ENCODE data around the gene MRPL33.
"Not testable (repeated sequence)": the region's sequence is repeated elsewhere in the genome, so short reads cannot be mapped to it uniquely, and the experiment has no call there.

MRPL33 gene

DNA sequence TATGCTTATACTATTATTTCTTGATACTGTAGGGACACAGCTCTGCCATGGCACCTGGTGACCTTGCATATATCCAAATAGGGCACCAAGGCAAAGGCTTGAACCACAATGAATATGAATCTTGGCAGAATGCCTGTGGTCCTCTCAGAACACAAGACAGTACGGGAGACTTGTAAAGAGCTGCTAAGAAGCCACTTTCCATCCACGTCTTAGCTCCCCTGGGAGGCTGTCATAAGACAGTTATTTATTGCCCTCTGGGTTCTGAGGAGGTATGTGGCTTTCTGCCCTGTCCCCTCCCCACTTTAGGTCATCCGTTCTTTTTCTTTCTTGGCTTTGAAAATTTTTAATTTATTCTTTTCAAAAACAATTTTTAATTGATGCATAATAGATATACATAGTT lies 29.8 kb upstream of the MRPL33 start:
- no peak overlapping the region for H3K4me3 ChIP-seq (ENCODE audit: low read depth, low read length)
- no peak for DNase-seq (ENCODE audit: low read depth)
- TF ChIP-seq, protein P1, sequence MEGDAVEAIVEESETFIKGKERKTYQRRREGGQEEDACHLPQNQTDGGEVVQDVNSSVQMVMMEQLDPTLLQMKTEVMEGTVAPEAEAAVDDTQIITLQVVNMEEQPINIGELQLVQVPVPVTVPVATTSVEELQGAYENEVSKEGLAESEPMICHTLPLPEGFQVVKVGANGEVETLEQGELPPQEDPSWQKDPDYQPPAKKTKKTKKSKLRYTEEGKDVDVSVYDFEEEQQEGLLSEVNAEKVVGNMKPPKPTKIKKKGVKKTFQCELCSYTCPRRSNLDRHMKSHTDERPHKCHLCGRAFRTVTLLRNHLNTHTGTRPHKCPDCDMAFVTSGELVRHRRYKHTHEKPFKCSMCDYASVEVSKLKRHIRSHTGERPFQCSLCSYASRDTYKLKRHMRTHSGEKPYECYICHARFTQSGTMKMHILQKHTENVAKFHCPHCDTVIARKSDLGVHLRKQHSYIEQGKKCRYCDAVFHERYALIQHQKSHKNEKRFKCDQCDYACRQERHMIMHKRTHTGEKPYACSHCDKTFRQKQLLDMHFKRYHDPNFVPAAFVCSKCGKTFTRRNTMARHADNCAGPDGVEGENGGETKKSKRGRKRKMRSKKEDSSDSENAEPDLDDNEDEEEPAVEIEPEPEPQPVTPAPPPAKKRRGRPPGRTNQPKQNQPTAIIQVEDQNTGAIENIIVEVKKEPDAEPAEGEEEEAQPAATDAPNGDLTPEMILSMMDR (conservative IDR thresholded peaks at IDR 0.05; ENCODE audit: low read depth, low read length), result no peak

GRCh38 chr2:27742571-27742970 lies 28.9 kb upstream of the MRPL33 start:
- TF ChIP-seq, protein P1 (conservative IDR thresholded peaks at IDR 0.05; ENCODE audit: low read depth, low read length), result no peak
- DNase-seq (ENCODE audit: low read depth), result no peak
- H3K4me3 ChIP-seq (ENCODE audit: low read depth, low read length), result no peak overlapping the region

DNA sequence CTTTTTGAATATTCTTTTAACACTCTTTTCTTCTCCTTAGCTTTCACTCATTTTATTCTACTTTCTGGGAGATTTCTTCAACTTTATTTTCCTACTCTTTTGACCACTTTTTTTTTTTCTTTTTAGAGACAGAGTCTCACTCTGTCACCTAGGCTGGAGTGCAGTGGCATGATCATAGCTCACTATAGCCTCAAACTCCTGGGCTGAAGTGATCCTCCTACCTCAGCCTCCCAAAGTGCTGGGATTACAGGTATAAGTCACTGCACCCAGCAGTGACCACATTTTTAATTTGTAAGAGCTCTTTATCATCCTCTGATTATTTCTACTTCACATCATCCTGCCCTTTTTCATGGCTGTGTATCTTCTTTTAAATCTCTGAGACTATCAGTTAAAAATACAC lies 26.0 kb upstream of the MRPL33 start:
- H3K4me3 ChIP-seq (ENCODE audit: low read depth, low read length); DNase-seq (ENCODE audit: low read depth): not testable (repeated sequence)

GRCh38 chr2:27746325-27746724 lies 25.2 kb upstream of the MRPL33 start:
- DNase-seq (ENCODE audit: low read depth), result no peak
- TF ChIP-seq, protein P1 (conservative IDR thresholded peaks at IDR 0.05; ENCODE audit: low read depth, low read length), result no peak

GRCh38 chr2:27747827-27748352 lies 23.6 kb upstream of the MRPL33 start:
- no peak for DNase-seq (ENCODE audit: low read depth)
- TF ChIP-seq, protein P1 (conservative IDR thresholded peaks at IDR 0.05; ENCODE audit: low read depth, low read length), result no peak
- no peak overlapping the region for H3K4me3 ChIP-seq (ENCODE audit: low read depth, low read length)

More at GRCh38 chr2:27746325-27746724, 25.2 kb upstream of the MRPL33 start:
- H3K4me3 ChIP-seq (ENCODE audit: low read depth, low read length), result no peak overlapping the region

DNA sequence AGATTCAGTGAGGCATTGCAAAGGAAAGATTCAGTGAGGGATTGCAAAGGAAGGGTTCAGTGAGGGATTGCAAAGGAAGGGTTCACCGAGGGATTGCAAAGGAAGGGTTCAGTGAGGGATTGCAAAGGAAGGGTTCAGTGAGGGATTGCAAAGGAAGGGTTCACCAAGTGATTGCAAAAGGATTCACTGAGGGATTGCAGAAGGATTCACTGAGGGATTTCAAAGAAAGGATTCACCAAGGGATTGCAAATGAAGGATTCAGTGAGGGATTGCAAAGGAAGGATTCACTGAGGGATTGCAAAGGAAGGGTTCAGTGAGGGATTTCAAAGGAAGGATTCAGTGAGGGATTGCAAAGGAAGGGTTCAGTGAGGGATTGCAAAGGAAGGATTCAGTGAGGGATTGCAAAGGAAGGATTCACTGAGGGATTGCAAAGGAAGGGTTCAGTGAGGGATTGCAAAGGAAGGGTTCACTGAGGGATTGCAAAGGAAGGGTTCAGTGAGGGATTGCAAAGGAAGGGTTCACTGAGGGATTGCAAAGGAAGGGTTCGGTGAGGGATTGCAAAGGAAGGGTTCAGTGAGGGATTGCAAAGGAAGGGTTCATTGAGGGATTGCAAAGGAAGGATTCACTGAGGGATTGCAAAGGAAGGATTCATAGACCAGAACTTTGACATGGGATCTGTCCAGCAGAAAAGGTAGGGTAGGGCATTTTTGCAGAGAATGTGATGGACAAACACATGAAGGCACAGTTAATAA lies 22.5 kb upstream of the MRPL33 start:
- not testable (repeated sequence) for DNase-seq (ENCODE audit: low read depth); H3K4me3 ChIP-seq (ENCODE audit: low read depth, low read length)

DNA sequence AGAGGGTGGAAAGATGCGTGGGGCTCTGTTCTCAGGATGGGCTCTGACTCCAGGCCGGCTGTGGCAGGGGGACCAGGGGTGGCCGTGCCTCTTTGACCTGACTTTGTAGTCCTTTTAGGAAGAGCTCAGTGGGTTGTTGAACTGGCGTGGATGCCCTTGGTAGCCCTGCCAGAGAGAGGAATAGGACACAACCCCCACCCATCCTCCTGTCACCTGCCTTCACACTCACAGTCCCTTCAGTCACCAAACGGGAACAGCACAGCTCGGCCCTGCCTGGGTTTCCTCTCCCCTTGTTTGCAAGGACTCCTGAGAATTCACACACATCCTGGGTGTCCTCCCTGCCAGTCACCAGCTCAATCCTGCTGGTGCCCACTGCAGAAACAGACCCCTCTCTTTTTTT lies 20.1 kb upstream of the MRPL33 start:
- TF ChIP-seq, protein P1 (conservative IDR thresholded peaks at IDR 0.05; ENCODE audit: low read depth, low read length), result no peak
- no peak overlapping the region for H3K4me3 ChIP-seq (ENCODE audit: low read depth, low read length)
- no peak for DNase-seq (ENCODE audit: low read depth)

- DNase-seq (ENCODE audit: low read depth), result no peak
- H3K4me3 ChIP-seq (ENCODE audit: low read depth, low read length), result no peak overlapping the region
- TF ChIP-seq, protein P1 (conservative IDR thresholded peaks at IDR 0.05; ENCODE audit: low read depth, low read length), result no peak
Observed at GRCh38 chr2:27752551-27753237, 18.8 kb upstream of the MRPL33 start.

Data from choroid plexus epithelial cell (primary cell).